ENCODE measurements around the gene USP2.

The USP2 gene

GRCh38 chr11:119306373-119306890, 75.1 kb downstream of the USP2 start:
- peak in 1 of 2 donors; percentile 26 for DNase-seq (ENCODE audit: low read depth in 2 of 2)

GRCh38 chr11:119305556-119306372, 75.7 kb downstream of the USP2 start:
- no peak for DNase-seq (ENCODE audit: low read depth in 2 of 2)
